Skeletal muscle tissue (tissue), 4 donors: Measurements from ENCODE around the gene HMGN1. TPM values are rescaled to one million over a fixed set of nuclear protein-coding genes. Genes with fewer than 3 reads are reported as not detected.

ENCODE experiments used
- H3K27ac ChIP-seq: one replicate; pipeline ENCODE4 v1.7.0; 2013; ENCODE audit warnings: mild to moderate bottlenecking, low read depth, low read length, inconsistent platforms
- H3K27me3 ChIP-seq, 3 donors: one replicate each; pipeline ENCODE4 v1.7.0; 2013; ENCODE audit warnings: low read length in 3 of 3; ENCODE audit not compliant: control insufficient read depth in 3 of 3, insufficient read depth in 3 of 3
- H3K36me3 ChIP-seq, 3 donors: one replicate each; pipeline ENCODE4 v1.7.0; 2013; ENCODE audit warnings: low read length in 3 of 3; ENCODE audit not compliant: control insufficient read depth in 3 of 3, insufficient read depth in 3 of 3
- H3K4me1 ChIP-seq, 3 donors: one replicate each; pipeline ENCODE4 v1.7.0; 2013; ENCODE audit warnings: low read length in 3 of 3, mild to moderate bottlenecking in 3 of 3; ENCODE audit not compliant: control insufficient read depth in 3 of 3, insufficient read depth in 3 of 3
- H3K4me3 ChIP-seq, 3 donors: one replicate each; pipeline ENCODE4 v1.7.0; 2013; ENCODE audit warnings: low read length in 3 of 3
- H3K9ac ChIP-seq, 3 donors: one replicate each; pipeline ENCODE4 v1.7.0; 2013; ENCODE audit warnings: low read length in 3 of 3, mild to moderate bottlenecking in 3 of 3, moderate library complexity in 2 of 3, low read depth in 1 of 3
- H3K9me3 ChIP-seq, 3 donors: one replicate each; pipeline ENCODE4 v1.7.0; 2013; ENCODE audit warnings: low read length in 3 of 3; ENCODE audit not compliant: control insufficient read depth in 3 of 3
- total RNA-seq: library from RNA; depleted of rRNA; stranded (reverse); fragments of >200 nt; gene quantifications from one replicate; pipeline ENCODE4 v1.2.3, GENCODE V29; 2014
- donor health status: Osteomylitis.

The HMGN1 gene
- total RNA-seq, 1 donor from 2014 or later, result 87.7 TPM

DNA sequence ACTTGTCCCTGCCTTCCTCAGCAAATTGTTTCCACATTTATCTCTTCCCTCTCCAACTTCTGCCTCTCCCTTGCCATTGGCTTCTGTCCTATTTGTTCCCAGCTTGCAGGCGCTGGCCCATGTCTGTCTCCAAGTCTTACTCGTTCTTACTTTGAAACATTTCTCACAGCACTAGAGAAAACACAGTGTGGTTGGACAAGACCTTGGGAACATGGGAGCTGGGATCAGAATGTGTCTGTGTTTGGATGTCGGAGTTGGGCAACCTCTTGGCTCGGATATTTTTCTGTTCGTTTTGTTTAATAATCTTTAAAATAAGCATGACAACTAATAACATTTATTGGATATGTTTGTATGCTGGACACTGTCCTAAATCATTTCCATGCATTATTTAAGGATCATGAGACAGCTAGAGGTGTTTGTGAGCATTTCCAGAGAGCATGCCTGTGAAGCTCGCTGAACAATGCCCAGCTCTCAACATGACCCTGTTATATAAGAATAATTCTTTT lies 29.6 kb downstream of the HMGN1 start:
- Histone ChIP-seq H3K9ac (peak overlapping the region in 1 of 3 donors; percentile 41), H3K4me1 (peaks cover 10 to 17% (median 11%) of the 10 kb centered on the region in 3 donors), H3K4me3 (no peak overlapping the region), H3K27ac (no peak overlapping the region), H3K27me3 (no peaks in the 10 kb centered on the region), H3K9me3 (no peaks in the 10 kb centered on the region), H3K36me3 (no peaks in the 10 kb centered on the region)

DNA sequence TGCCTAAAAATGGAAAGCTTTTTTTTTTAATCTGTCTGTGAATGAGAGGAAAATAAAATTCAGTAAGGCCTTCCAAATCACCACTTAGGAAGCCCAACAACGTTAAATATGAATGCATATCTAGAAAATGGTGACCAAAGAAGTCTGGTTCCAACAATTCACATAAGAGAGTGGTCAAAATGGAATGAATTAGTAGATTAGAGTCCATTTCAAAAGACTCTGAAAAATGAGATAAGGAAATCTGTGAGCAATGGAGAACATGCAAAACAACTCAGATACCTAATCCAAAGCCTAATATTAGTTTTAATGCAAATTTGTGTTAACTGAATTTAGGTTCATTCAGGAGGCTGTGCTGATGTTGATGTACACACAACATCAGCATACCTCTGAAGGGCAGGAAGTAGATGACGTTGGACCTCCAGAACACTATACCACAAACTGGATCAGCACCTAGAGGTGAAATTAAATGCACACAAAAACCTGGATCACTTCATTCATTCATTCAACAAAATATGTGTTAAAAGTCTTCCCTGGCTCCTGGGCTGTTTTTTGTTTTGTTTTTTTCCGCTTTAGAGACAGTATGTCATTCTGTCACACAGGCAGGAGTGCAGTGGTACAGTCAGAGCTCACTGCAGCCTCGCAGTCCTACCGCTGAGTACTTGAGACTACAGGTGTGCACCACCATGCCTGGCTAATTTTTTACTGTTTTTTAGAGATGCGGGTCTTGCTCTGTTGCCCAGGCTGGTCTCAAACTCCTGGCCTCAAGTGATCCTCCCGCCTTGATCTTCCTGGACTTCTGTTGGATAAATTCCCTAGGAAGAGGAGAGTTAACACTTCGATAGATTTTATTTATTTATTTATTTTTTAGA lies 30.6 kb downstream of the HMGN1 start:
- no peak overlapping the region for H3K27ac ChIP-seq
- no peaks in the 10 kb centered on the region for H3K27me3 ChIP-seq
- H3K36me3 ChIP-seq, result no peaks in the 10 kb centered on the region
- no peak overlapping the region for H3K4me3 ChIP-seq
- H3K4me1 ChIP-seq, result peaks cover 12 to 17% (median 14%) of the 10 kb centered on the region in 3 donors
- no peaks in the 10 kb centered on the region for H3K9me3 ChIP-seq
- no peak overlapping the region for H3K9ac ChIP-seq

DNA sequence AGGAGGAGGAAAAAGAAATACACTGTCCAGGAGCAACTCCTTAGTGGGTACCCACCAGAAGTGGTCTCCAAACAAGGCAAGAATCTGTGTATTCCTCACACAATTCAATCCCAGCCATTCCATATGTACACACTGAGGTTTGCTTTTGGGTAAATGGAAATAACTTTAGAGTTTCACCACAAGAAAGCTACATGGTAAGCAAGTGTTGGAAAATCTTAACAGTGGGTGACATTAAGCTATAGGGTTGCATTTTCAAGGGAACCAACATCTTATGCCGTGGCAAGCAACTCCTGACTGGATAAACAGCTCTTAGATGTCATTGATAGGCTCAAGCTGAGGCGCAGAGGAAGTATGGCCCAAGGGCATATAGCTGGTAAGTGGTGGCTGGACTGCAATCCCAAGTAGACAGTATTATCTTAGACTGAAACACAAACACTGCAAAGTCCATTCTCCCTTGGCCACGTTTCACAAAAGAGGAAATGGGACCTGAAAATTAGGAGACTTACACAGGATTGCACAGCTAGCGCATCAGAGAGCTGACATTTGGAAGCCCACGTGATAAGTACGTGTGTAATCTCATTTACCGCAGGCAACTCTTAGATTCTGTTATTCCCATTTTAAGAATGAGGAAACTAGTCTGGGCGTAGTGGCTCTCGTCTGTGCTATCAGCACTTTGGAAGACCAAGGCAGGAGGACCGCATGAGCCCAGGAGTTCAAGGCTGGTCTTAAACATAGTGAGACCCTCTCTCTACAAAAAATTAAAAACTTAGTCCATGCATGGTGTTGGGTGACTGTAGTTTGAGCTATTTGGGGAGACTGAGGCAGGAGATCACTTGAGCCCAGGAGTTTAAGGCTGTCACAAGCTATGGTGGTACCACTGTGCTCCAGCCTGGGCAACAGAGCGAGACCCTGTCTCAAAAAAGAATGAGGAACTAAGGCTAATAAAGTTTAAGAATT lies 31.5 kb downstream of the HMGN1 start:
- Histone ChIP-seq H3K27ac (no peak overlapping the region), H3K4me3 (no peak overlapping the region), H3K27me3 (no peaks in the 10 kb centered on the region), H3K4me1 (peaks cover 12 to 17% (median 14%) of the 10 kb centered on the region in 3 donors), H3K9me3 (no peaks in the 10 kb centered on the region), H3K36me3 (no peaks in the 10 kb centered on the region), H3K9ac (no peak overlapping the region)

DNA sequence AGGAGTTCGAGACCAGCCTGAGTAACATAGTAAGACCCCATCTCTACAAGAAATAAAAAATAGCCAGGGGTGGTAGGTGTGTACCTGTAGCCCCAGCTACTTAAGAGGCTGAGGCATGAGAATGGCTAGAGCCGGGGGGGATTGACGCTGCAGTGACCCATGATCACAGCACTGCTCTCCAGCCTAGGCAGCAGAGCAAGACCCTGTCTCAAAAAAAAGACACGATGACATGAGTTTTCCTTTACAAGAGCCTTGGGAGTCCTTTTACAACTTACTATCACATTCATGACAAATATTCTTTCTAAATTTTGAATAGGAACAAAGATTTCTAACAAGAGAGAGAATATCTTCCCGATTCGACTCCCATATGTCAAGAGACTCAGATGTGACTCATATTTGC lies 32.2 kb downstream of the HMGN1 start:
- Histone ChIP-seq H3K4me3 (no peak overlapping the region), H3K9me3 (no peaks in the 10 kb centered on the region), H3K4me1 (peaks cover 16 to 19% (median 18%) of the 10 kb centered on the region in 3 donors), H3K27me3 (no peaks in the 10 kb centered on the region), H3K36me3 (no peaks in the 10 kb centered on the region), H3K9ac (no peak overlapping the region), H3K27ac (no peak overlapping the region)

DNA sequence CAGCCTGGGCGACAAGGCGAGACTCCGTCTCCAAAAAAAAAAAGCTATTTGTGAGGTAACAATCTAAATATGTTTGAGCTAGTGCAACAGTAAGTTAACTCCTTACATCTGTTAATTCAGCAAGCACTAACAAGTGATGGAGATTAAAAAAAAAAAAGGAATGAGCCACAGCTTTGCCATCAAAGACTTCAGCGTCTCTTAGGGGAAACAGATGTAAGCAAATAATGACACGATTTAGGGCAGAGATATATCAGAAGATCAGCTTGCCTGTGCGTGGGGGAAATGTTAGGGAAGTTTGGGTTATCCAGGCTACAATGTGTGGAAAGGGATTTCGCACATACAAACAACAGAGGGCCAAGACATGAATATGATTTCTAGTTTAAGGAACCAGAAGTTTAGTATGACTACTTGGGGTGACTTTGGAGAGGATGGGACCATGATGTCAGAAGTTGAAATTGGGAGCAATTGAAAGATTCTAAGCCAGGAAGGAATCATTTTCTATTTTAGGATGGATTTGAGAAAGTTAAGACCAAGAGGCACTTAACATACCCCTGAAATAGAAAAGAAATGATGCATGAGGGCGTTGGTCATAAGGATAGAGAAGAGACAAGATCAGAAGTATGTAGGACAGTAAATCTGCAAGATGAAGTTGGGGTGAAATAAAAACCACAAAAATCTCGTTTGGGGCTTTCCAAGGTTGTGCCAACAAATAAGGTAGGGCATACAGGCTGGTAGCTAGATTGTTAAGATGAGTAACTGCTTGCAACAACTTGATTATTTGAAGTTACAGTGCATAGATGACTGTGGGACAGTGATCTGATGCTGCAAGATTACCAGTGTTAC lies 33.1 kb downstream of the HMGN1 start:
- no peaks in the 10 kb centered on the region for H3K9me3 ChIP-seq
- no peak overlapping the region for H3K4me3 ChIP-seq
- H3K9ac ChIP-seq, result no peak overlapping the region
- peaks cover 17 to 23% (median 19%) of the 10 kb centered on the region in 3 donors for H3K4me1 ChIP-seq
- no peaks in the 10 kb centered on the region for H3K36me3 ChIP-seq
- H3K27me3 ChIP-seq, result no peaks in the 10 kb centered on the region
- no peak overlapping the region for H3K27ac ChIP-seq

DNA sequence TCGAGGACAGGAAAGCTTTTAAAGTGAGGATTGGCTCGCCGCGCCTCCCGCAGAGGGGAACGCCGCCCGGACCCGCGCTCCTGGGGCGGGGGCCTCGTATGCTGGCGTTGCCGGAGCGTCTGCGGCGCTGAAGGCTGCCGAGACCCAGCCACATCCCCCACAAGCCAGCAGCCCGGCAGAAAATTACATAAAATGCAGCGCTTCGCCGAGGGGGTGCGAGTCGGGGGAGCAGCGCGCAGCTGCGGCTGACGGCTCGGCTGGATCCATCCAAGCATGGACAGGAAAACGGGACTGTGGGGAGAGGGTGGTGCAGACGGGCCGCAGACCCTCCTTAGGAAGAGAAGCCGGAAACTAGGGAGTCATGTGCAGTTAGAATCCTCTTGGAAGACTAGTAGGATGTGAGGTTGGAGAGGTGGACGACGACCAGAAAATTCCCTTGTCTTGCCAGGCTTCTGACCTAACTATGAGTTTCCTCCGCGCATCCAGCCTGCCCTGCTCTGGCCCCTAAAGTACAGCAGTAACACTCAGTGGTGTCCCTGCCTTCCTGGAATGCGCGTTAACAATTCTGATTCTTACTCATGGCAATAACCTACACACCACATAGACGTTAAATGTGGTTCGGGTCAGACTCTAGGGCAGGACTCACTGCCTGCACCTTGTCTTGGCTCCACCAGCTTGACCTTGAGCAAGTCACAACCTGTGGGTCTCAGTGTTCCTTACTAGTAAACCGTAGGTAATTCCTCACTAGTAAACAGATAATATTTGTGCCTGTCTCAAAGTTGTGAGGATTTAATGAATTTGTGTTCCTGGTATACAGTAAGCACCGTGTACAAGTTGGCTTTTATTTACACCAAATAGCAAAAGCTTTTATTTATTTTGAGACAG lies 34.5 kb downstream of the HMGN1 start:
- H3K9ac ChIP-seq, result peak overlapping the region; percentile 85 to 94 (median 91)
- H3K4me3 ChIP-seq, result peak overlapping the region; percentile 87 to 90 (median 88)
- no peaks in the 10 kb centered on the region for H3K27me3 ChIP-seq
- peaks cover 0 to 3% (median 2%) of the 10 kb centered on the region in 3 donors for H3K36me3 ChIP-seq
- H3K4me1 ChIP-seq, result peaks cover 9 to 18% (median 10%) of the 10 kb centered on the region in 3 donors
- no peaks in the 10 kb centered on the region for H3K9me3 ChIP-seq
- peak overlapping the region; percentile 94 for H3K27ac ChIP-seq

DNA sequence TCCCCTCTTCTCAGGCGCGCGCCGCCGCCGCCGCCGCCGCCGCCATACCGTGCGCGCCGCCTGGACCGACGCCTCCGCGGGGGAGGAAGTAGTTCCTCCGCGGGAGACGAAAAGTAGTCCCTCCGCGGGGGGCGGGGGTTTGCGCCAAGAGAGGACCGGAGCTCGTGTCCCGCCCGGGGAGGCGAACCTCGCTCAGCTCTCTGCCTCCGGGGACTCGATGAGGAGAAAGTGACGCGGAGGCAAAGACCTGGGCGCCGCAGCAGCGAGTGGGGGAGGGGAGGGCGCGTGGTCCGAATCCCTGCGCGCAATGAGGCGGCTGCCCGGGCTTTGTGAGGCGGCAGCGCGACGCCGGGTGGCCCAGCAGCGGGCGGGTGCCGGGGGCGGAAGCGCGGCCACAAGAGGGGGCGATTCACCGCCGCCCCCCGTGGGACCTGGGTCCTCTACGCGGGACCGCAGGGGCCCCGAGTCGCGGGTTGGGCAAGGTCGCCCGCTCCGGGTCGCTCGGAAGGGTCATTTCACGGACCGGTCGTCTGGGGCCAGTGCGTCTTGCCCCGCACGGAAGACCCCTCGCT lies 35.2 kb downstream of the HMGN1 start, which contains the start of gene BRWD1:
Gene BRWD1 (minus strand): TSS at position 62 of the 572 bp plus-strand sequence. CDS start 141 bp downstream, outside the sequence.
- H3K9me3 ChIP-seq, result no peaks in the 10 kb centered on the region
- peak within 1 kb of the TSS; percentile 87 to 90 (median 88) for H3K4me3 ChIP-seq
- H3K9ac ChIP-seq, result peak within 1 kb of the TSS; percentile 85 to 94 (median 91)
- peaks cover 7 to 18% (median 10%) of the 10 kb centered on the region in 3 donors for H3K4me1 ChIP-seq
- peaks cover 3 to 6% (median 4%) of the 10 kb centered on the region in 3 donors for H3K36me3 ChIP-seq
- H3K27me3 ChIP-seq, result no peaks in the 10 kb centered on the region
- H3K27ac ChIP-seq, result peak within 1 kb of the TSS; percentile 94

DNA sequence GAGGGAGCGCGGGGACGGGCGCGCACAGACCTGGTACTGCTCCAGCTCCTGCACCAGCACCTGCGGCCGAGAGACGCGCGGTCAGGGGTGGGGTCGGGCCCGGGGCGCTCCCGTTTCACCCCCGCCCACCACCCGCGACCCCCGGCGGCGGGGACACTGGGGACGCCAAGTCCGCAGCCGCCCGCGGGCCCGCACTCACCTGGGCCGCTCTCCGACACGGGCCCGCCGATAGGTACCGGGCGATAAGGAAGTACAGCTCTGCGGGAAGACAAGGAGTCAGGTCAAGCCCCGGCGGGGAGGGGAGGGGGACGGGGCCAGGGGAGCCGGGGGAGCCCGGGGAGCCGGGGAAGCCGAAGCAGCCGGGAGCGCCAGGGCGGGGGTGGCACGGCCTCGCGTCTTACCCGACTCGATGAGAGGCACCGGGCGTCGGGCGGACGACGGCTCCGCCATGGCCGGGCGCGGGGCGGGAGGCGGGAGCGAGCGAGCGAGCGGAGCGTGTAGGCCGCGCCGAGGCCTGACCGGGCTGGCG lies 35.8 kb downstream of the HMGN1 start:
- no peaks in the 10 kb centered on the region for H3K27me3 ChIP-seq
- H3K4me3 ChIP-seq, result peak overlapping the region; percentile 43 to 90 (median 88)
- H3K36me3 ChIP-seq, result peaks cover 3 to 6% (median 4%) of the 10 kb centered on the region in 3 donors
- H3K9ac ChIP-seq, result peak overlapping the region; percentile 20 to 94 (median 85)
- H3K4me1 ChIP-seq, result peaks cover 7 to 18% (median 10%) of the 10 kb centered on the region in 3 donors
- peak overlapping the region; percentile 94 for H3K27ac ChIP-seq
- no peaks in the 10 kb centered on the region for H3K9me3 ChIP-seq
